Keratinocyte (primary cell): ENCODE measurements around the gene ENTPD8. TPM values are rescaled to one million over a fixed set of nuclear protein-coding genes. Genes with fewer than 3 reads are reported as not detected.

Experiments used
- DNase-seq: peaks from one replicate; pipeline ENCODE4 v3.0.0-alpha.2; 2011; ENCODE audit warnings: low read depth, missing footprints, low spot score
- FAIRE-seq: peaks from 2 replicates; lab custom pipeline; 2011; peaks lifted over from hg19 to GRCh38; lab: Jason Lieb, UNC
- H2AFZ ChIP-seq: 2 replicates; pipeline ENCODE4 v1.6.0; 2012; ENCODE audit warnings: low read length, control low read depth, inconsistent platforms; ENCODE audit not compliant: control insufficient read depth
- H3K27ac ChIP-seq: 2 replicates; pipeline ENCODE4 v1.5.1; 2011; ENCODE audit warnings: low read length; ENCODE audit not compliant: control insufficient read depth, insufficient read depth
- H3K27me3 ChIP-seq: 3 replicates; pipeline ENCODE4 v1.6.0; 2011; ENCODE audit warnings: low read length; ENCODE audit not compliant: control insufficient read depth, insufficient read depth; ENCODE audit errors: extremely low read depth
- H3K36me3 ChIP-seq, 2 experiments: 2 replicates in 1 of 2; 3 replicates in 1 of 2; pipeline ENCODE4 v1.5.1; 2011; ENCODE audit warnings: low read length in 2 of 2, mild to moderate bottlenecking in 1 of 2; ENCODE audit not compliant: control insufficient read depth in 2 of 2, insufficient read depth in 2 of 2; ENCODE audit errors: extremely low read depth in 1 of 2
- H3K4me1 ChIP-seq: 3 replicates; pipeline ENCODE4 v1.5.1; 2011; ENCODE audit warnings: low read length; ENCODE audit not compliant: control insufficient read depth, insufficient read depth; ENCODE audit errors: extremely low read depth
- H3K4me2 ChIP-seq: 3 replicates; pipeline ENCODE4 v1.6.0; 2011; ENCODE audit warnings: low read depth, low read length; ENCODE audit not compliant: control insufficient read depth, insufficient read depth; ENCODE audit errors: extremely low read depth
- H3K4me3 ChIP-seq, 3 experiments: fragments of 200-600 bp in 1 of 3; sonication (generic) in 1 of 3; 2 replicates in 2 of 3; 3 replicates in 1 of 3; pipeline ENCODE4 v1.5.1; 2011 to 2016; ENCODE audit warnings: low read length in 3 of 3, mild to moderate bottlenecking in 3 of 3, control low read depth in 2 of 3, inconsistent platforms in 1 of 3, low read depth in 1 of 3, mixed read lengths in 1 of 3, mixed run types in 1 of 3, moderate library complexity in 1 of 3; ENCODE audit not compliant: control insufficient read depth in 2 of 3, insufficient read depth in 2 of 3; ENCODE audit errors: extremely low read depth in 1 of 3
- H3K79me2 ChIP-seq: 2 replicates; pipeline ENCODE4 v1.6.0; 2012; ENCODE audit warnings: low read length; ENCODE audit not compliant: control insufficient read depth, insufficient read depth
- H3K9ac ChIP-seq: 3 replicates; pipeline ENCODE4 v1.6.0; 2011; ENCODE audit warnings: low read length; ENCODE audit not compliant: control insufficient read depth, insufficient read depth; ENCODE audit errors: extremely low read depth
- H3K9me1 ChIP-seq: 3 replicates; pipeline ENCODE4 v1.6.0; 2011; ENCODE audit warnings: low read length; ENCODE audit not compliant: control insufficient read depth, insufficient read depth; ENCODE audit errors: extremely low read depth
- H3K9me3 ChIP-seq: 2 replicates; pipeline ENCODE4 v1.5.1; 2012; ENCODE audit warnings: low read depth, low read length; ENCODE audit not compliant: control insufficient read depth
- H4K20me1 ChIP-seq: 3 replicates; pipeline ENCODE4 v1.6.0; 2011; ENCODE audit warnings: low read length; ENCODE audit not compliant: control insufficient read depth, insufficient read depth; ENCODE audit errors: extremely low read depth
- CTCF ChIP-seq, 3 experiments: IDR thresholded peaks in 1 of 3; conservative IDR thresholded peaks in 1 of 3; optimal IDR thresholded peaks in 1 of 3; 2 replicates in 2 of 3; 3 replicates in 1 of 3; pipeline versions ENCODE3 to v1.5.1; 2011; ENCODE audit warnings: low read length in 3 of 3, mild to moderate bottlenecking in 3 of 3, moderate library complexity in 2 of 3, control low read depth in 1 of 3, inconsistent platforms in 1 of 3; ENCODE audit not compliant: insufficient read depth in 2 of 3; ENCODE audit errors: extremely low read depth in 1 of 3
- EZH2 ChIP-seq: IDR thresholded peaks from one replicate; pipeline ENCODE4 v1.6.1; 2012; ENCODE audit warnings: inconsistent platforms, mild to moderate bottlenecking, low read length, moderate library complexity
- dilution Hi-C: fragments of 300-500 bp; cut with MboI; formaldehyde crosslinking; loops from one replicate; pipeline ENCODE4 v1.7.0; 2020; ENCODE audit warnings: low sequenced_read_pairs; ENCODE audit not compliant: extremely low pct_ligation_motif_present
- polyA plus RNA-seq, 5 experiments: library from polyadenylated mRNA; depleted of rRNA in 3 of 5; stranded (reverse) in 3 of 5; stranded (forward) in 1 of 5; unstranded in 1 of 5; fragments of >200 nt; gene quantifications; 1 replicate in 1 of 5; 2 replicates in 3 of 5; 3 replicates in 1 of 5; pipeline versions ENCODE4 v1.2.1 to v1.2.3, GENCODE V29; 2011 to 2012; ENCODE audit warnings: missing spikeins in 2 of 5, low read depth in 1 of 5, low replicate concordance in 1 of 5

ENTPD8 gene
- polyA plus RNA-seq, 1 donor (not counting 4 experiments of a cell fraction or from before 2014, with no cell fraction given): not detected

DNA sequence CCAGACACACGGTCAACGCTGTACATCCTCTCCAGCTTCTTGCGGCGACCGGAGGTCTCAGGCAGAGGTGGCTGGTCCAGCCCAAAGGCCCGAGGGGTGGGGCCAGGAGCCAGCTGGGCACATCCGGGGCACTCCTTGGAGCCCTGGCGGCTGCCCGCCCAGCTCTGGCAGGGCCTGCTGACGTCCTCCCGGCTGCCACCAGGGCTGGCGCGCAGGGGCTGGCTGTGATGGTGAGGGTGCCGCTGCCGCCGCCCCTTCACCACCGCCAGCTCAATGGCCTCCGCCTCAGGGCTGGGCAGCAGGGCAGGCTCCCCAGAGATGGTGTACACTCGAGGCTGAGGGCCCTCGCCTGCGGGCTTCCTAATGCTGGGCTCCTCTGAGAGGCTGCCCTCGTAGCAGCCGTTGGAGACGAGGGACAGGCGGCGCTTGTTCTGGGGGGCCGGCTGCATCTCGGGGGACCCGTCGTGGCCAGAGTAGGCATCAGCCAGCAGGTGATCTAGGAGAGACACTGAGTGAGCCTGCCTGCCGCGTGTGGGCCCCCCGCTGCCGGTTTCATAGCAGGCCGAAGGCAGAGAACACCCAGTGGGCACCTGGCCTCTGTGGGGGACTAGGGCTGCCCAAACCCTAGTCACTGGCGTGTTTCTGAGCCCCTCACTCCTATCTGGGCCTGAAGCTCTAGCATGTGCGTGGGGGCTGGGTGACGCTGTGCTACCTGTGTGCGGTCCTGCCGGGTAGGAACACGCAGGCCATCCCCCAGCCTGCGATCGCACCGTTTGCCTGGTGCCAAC is 16.4 kb upstream of the ENTPD8 start:
- peaks cover 0 to 9% of the 10 kb centered on the region in 2 experiments for H3K36me3 ChIP-seq
- peaks cover 7% of the 10 kb centered on the region for H3K79me2 ChIP-seq
- H2AFZ ChIP-seq: no peak overlapping the region
- FAIRE-seq (no peak), DNase-seq (no peak)
- H3K27me3 ChIP-seq: peaks cover 8% of the 10 kb centered on the region
- H3K9me3 ChIP-seq: no peaks in the 10 kb centered on the region
- H4K20me1 ChIP-seq: no peaks in the 10 kb centered on the region
- H3K4me2 ChIP-seq: peak overlapping the region; percentile 73
- TF ChIP-seq CTCF (optimal IDR thresholded peaks at IDR 0.05 in 1 of 3, IDR thresholded peaks at IDR 0.05 in 1 of 3, conservative IDR thresholded peaks at IDR 0.05 in 1 of 3; ENCODE audit: extremely low read depth in 1 of 3, insufficient read depth in 2 of 3, low read length in 3 of 3) (no peak), EZH2 (no peak)
- H3K9me1 ChIP-seq: no peaks in the 10 kb centered on the region
- no peak overlapping the region for H3K27ac ChIP-seq
- no peak overlapping the region for H3K9ac ChIP-seq
- H3K4me3 ChIP-seq: peak overlapping the region; percentile 70 to 85 (median 74)
- dilution Hi-C loops: no loop called here
- peaks cover 18% of the 10 kb centered on the region for H3K4me1 ChIP-seq

DNA sequence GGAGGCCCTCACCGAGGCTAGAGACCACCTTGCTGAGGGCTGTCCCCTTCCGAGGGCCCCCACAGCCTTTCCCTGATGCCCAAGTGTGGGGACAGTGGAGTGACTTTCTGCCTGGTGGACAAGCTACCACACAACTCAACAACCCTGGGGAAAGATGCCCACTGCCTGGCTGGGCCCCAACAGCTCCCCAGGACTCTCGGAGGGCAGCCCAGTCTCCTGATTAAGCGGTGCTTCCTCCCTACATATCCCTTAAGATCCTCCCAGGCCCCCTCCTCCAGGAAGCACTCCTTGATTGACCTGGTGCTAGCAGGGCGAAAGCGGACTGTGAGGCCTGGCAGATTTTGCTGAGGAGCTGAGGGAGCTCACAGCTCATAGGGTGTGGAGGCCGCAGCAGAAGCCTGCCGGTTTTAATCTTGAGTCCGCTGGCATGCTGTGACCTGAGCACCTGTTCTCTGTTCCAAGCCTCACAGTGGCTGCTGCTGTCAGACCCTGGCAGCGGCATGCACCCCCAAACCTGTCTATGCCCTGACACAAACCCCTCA is 15.8 kb upstream of the ENTPD8 start:
- Histone ChIP-seq H3K4me1 (peaks cover 18% of the 10 kb centered on the region), H3K4me2 (no peak overlapping the region), H3K27ac (no peak overlapping the region), H3K79me2 (peaks cover 7% of the 10 kb centered on the region), H4K20me1 (no peaks in the 10 kb centered on the region), H3K9ac (no peak overlapping the region), H3K9me3 (no peaks in the 10 kb centered on the region), H3K4me3 (no peak overlapping the region), H2AFZ (no peak overlapping the region), H3K27me3 (peaks cover 1% of the 10 kb centered on the region), H3K9me1 (no peaks in the 10 kb centered on the region), H3K36me3 (peaks cover 0 to 11% of the 10 kb centered on the region in 2 experiments)
- FAIRE-seq (no peak), DNase-seq (no peak)
- dilution Hi-C loops: no loop called here
- TF ChIP-seq CTCF (optimal IDR thresholded peaks at IDR 0.05 in 1 of 3, IDR thresholded peaks at IDR 0.05 in 1 of 3, conservative IDR thresholded peaks at IDR 0.05 in 1 of 3; ENCODE audit: extremely low read depth in 1 of 3, insufficient read depth in 2 of 3, low read length in 3 of 3): no peak
- TF ChIP-seq EZH2: no peak
